NB4 (cell line): ENCODE measurements around the gene CNTFR.

Experiments used
- MYC ChIP-seq: IDR thresholded peaks from 2 replicates; pipeline ENCODE4 v1.6.1; 2011; ENCODE audit warnings: low read depth, low read length
- POLR2A ChIP-seq: IDR thresholded peaks from 2 replicates; pipeline ENCODE4 v1.6.1; 2011; ENCODE audit warnings: mild to moderate bottlenecking; ENCODE audit not compliant: insufficient read length; ENCODE audit errors: extremely low read depth
- TF ChIP-seq, protein P1 (sequence below): IDR thresholded peaks from one replicate; pipeline ENCODE4 v1.5.1; 2012; ENCODE audit warnings: low read depth, low read length
- TF ChIP-seq, protein P2 (sequence below): IDR thresholded peaks from 2 replicates; pipeline ENCODE4 v1.6.1; 2011; ENCODE audit warnings: low read depth, low read length

DNA sequence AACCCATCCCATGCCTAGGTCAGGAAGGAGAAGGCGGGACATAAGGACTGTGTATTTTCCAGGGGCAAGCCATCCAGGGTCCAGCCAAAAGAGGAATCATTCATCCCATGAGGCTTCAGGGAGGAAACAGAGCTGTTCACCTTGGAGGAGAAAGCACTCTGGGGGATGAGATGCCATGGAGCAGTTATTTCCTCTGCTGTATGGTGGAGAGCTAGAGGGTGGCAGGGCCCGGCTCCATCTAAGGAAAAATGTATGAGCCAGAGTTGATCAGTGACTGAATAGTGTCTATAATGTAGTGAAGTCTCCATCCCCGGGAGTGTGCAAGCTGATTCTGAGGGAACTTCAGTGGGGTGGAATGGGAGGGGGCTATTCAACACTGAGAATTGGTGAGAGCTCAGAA is 74.7 kb downstream of the CNTFR start:
- TF ChIP-seq, protein P1, sequence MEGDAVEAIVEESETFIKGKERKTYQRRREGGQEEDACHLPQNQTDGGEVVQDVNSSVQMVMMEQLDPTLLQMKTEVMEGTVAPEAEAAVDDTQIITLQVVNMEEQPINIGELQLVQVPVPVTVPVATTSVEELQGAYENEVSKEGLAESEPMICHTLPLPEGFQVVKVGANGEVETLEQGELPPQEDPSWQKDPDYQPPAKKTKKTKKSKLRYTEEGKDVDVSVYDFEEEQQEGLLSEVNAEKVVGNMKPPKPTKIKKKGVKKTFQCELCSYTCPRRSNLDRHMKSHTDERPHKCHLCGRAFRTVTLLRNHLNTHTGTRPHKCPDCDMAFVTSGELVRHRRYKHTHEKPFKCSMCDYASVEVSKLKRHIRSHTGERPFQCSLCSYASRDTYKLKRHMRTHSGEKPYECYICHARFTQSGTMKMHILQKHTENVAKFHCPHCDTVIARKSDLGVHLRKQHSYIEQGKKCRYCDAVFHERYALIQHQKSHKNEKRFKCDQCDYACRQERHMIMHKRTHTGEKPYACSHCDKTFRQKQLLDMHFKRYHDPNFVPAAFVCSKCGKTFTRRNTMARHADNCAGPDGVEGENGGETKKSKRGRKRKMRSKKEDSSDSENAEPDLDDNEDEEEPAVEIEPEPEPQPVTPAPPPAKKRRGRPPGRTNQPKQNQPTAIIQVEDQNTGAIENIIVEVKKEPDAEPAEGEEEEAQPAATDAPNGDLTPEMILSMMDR = no peak
- TF ChIP-seq POLR2A (no peak), MYC (no peak)
- TF ChIP-seq, protein P2, sequence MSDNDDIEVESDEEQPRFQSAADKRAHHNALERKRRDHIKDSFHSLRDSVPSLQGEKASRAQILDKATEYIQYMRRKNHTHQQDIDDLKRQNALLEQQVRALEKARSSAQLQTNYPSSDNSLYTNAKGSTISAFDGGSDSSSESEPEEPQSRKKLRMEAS = no peak
